Measurements from ENCODE around the gene NFS1.

Gene NFS1

GRCh38 chr20:35619196-35620095, 79.7 kb downstream of the NFS1 start:
- peak overlapping the region; percentile 58 for H3K4me3 ChIP-seq (ENCODE audit: low read depth, low read length)

DNA sequence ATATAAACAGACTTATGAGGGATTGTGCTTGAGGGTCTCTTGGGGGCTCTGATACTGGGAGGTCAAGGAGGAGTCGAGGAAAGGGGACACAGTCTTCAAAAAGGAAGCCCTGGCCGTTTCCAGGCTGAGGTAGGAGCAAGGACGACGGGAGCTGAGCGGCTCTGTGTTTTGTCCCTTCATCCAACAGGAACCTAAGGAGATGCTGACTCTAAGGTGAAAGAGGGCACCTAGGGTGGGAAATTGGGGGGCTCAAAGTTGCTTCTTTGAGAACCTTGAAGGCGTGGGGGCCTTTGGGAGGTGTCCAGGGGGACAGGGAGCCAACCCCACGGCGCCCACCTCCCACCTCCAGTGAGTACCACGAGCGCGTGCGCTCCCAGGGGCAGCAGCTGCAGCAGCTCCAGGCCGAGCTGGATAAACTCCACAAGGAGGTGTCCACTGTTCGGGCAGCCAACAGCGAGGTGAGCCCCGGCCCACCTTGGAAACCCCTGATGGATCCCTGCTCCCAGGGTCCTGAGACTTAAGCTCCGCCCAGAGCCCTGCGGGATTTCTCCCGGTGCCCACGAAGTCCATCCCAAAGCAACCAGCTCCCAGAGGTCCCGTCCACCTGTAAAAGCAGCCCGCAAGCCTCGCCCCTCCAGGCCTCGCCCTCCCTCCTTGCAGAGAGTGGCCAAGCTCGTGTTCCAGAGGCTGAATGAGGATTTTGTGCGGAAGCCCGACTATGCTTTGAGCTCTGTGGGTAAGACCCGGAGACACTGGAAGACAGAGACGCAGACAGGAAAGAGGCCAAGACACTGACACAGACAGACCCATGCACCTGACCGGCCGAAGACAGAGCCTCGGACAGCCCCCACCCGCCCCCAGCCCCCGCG, 80.7 kb downstream of the NFS1 start:
- peak overlapping the region; percentile 58 for H3K4me3 ChIP-seq (ENCODE audit: low read depth, low read length)
- TF ChIP-seq CTCF (IDR thresholded peaks at IDR 0.05; ENCODE audit: borderline replicate concordance, insufficient read depth, low read depth, low read length), result no peak

More at GRCh38 chr20:35619196-35620095, 79.7 kb downstream of the NFS1 start:
- peak; percentile 74 for TF ChIP-seq CTCF (IDR thresholded peaks at IDR 0.05; ENCODE audit: borderline replicate concordance, insufficient read depth, low read depth, low read length)
